Activated gamma-delta T cell treated with Interleukin-2 at 50 U/mL for 16 hours (primary cell): ENCODE results near the gene ZNF316.
A peak's percentile ranks its signal among the peaks of the same experiment; 100 is the strongest.

Experiments used
- DNase-seq: peaks from one replicate; pipeline ENCODE4 v3.0.0-alpha.2; 2020

Gene ZNF316

GRCh38 chr7:6636741-6637543, at the start of gene ZNF316:
Gene ZNF316, plus strand, starts transcription at chr7:6637318. Its CDS starts 5,092 bp downstream, at chr7:6642410.
- peak; percentile 55 for DNase-seq

- DNase-seq, result no peak
These were observed 48.6 kb upstream of the ZNF316 start for GRCh38 chr7:6588566-6588965.

- DNase-seq, result no peak
These were observed 47.8 kb upstream of the ZNF316 start for GRCh38 chr7:6589151-6589828.

GRCh38 chr7:6589829-6590644, 47.1 kb upstream of the ZNF316 start, which contains the start of gene INTS15:
Gene INTS15, plus strand, starts transcription at chr7:6590021. Its CDS starts 263 bp downstream, at chr7:6590284.
- peak; percentile 79 for DNase-seq

GRCh38 chr7:6590645-6591110, 46.4 kb upstream of the ZNF316 start:
- no peak for DNase-seq

- no peak for DNase-seq
These were observed 37.0 kb upstream of the ZNF316 start for GRCh38 chr7:6600093-6600492.

GRCh38 chr7:6604458-6604857, 32.7 kb upstream of the ZNF316 start:
- no peak for DNase-seq

- DNase-seq, result no peak
These were observed 30.1 kb upstream of the ZNF316 start for GRCh38 chr7:6606866-6607583.

GRCh38 chr7:6607651-6608051, 29.5 kb upstream of the ZNF316 start:
- DNase-seq, result no peak

GRCh38 chr7:6608081-6608480, 29.0 kb upstream of the ZNF316 start:
- DNase-seq, result no peak

- no peak for DNase-seq
These were observed 28.3 kb upstream of the ZNF316 start for GRCh38 chr7:6608794-6609193.

- no peak for DNase-seq
These were observed 24.3 kb upstream of the ZNF316 start for GRCh38 chr7:6612819-6613218.

GRCh38 chr7:6613706-6614105, 23.4 kb upstream of the ZNF316 start:
- DNase-seq, result no peak

- DNase-seq, result no peak
These were observed 22.0 kb upstream of the ZNF316 start, which contains the start of gene ZNF853 for GRCh38 chr7:6614953-6615722. Gene ZNF853, plus strand, starts transcription at chr7:6615610. Its CDS starts 565 bp downstream, at chr7:6616175.

- DNase-seq, result no peak
These were observed 21.2 kb upstream of the ZNF316 start for GRCh38 chr7:6615723-6616555.

- DNase-seq, result no peak
These were observed 20.1 kb upstream of the ZNF316 start for GRCh38 chr7:6616854-6617643.

GRCh38 chr7:6618621-6619020, 18.5 kb upstream of the ZNF316 start:
- no peak for DNase-seq

- DNase-seq, result no peak
These were observed 17.2 kb upstream of the ZNF316 start for GRCh38 chr7:6619961-6620360.

GRCh38 chr7:6621195-6622133, 15.7 kb upstream of the ZNF316 start:
- DNase-seq, result no peak
